ENCODE data around the gene IAH1. TPM values are rescaled to one million over a fixed set of nuclear protein-coding genes. Genes with fewer than 3 reads are reported as not detected.

Gene IAH1
- total and polyA plus RNA-seq, 2 of the 4 experiments (the other 2 are of a cell fraction) = 84.5 to 89.8 TPM

- no TSS peak for BruUV-seq (replicated peaks)
These were observed 44.9 kb downstream of the IAH1 start for GRCh38 chr2:9519250-9519649.

More at GRCh38 chr2:9519250-9519649, 44.9 kb downstream of the IAH1 start:
- H3K4me2 ChIP-seq (ENCODE audit: low read depth, low read length) = no peak overlapping the region
- intact Hi-C loops (cut with micrococcal nuclease) (no loop called here), in situ Hi-C loops (cut with MboI; ENCODE audit: low sequenced_read_pairs) (no loop called here), dilution Hi-C loops (cut with HindIII; ENCODE audit: low sequenced_read_pairs, unreplicated experiment) (no loop called here)
- no peak for TF ChIP-seq BHLHE40 (IDR thresholded peaks at IDR 0.05; ENCODE audit: low read depth, low read length)
- no peak for TF ChIP-seq MXI1 (IDR thresholded peaks at IDR 0.05; ENCODE audit: borderline replicate concordance, low read depth, low read length)
- TF ChIP-seq RFX5 (IDR thresholded peaks at IDR 0.05; ENCODE audit: low read depth, low read length) = no peak
- no peak for TF ChIP-seq CHD1 (IDR thresholded peaks at IDR 0.05; ENCODE audit: low read depth, low read length)
- TF ChIP-seq ELK1 (IDR thresholded peaks at IDR 0.05; ENCODE audit: borderline replicate concordance, low read depth, low read length) = no peak
- no peak for TF ChIP-seq MAFK (IDR thresholded peaks at IDR 0.05; ENCODE audit: low read depth, low read length)
- TF ChIP-seq RCOR1 (IDR thresholded peaks at IDR 0.05; ENCODE audit: insufficient replicate concordance, low read length) = no peak
- no peak for TF ChIP-seq SMC3 (IDR thresholded peaks at IDR 0.05; ENCODE audit: low read depth, low read length)
- TF ChIP-seq MAZ (IDR thresholded peaks at IDR 0.05; ENCODE audit: borderline replicate concordance, low read depth, low read length) = no peak
- no peak for TF ChIP-seq CEBPB (IDR thresholded peaks at IDR 0.05; ENCODE audit: low read depth, low read length)
- no peak overlapping the region for H2AK9ac ChIP-seq (replicated peaks; ENCODE audit: low read depth, low read length, poor library complexity)
- no peak overlapping the region for H2BK120ac ChIP-seq (ENCODE audit: low read depth, low read length)
- H3K14ac ChIP-seq (replicated peaks; ENCODE audit: low read depth, low read length) = no peak overlapping the region
- H3K79me1 ChIP-seq (ENCODE audit: low read depth in 1 of 2, low read length in 2 of 2) = peaks cover 17 to 19% of the 10 kb centered on the region in 2 experiments; a peak in 3 of 4 replicates
- H3K56ac ChIP-seq (ENCODE audit: extremely low read depth, insufficient read depth, low read length) = no peak overlapping the region
- no peak overlapping the region for H2BK20ac ChIP-seq (ENCODE audit: low read depth, low read length)
- peak; percentile 37 for DNase-seq
- no peak overlapping the region for H3K23ac ChIP-seq (ENCODE audit: low read depth, low read length)
- no peak overlapping the region for H2AK5ac ChIP-seq (ENCODE audit: low read depth, low read length)
- CTCF ChIA-PET = no interaction called here
- no peak overlapping the region for H3K4me3 ChIP-seq (ENCODE audit: insufficient read depth, low read depth, low read length)
- WGBS, 2 experiments (ENCODE audit: extremely low coverage in 2 of 2, insufficient read length in 1 of 2) = no CpG with 5 or more reads among the region's 2 CpGs
- no peak overlapping the region for H4K91ac ChIP-seq (ENCODE audit: insufficient read depth, low read depth, low read length)
- no peak overlapping the region for H3K18ac ChIP-seq (ENCODE audit: low read depth, low read length)
- no peak overlapping the region for H3K27ac ChIP-seq (ENCODE audit: insufficient read depth, low read length)
- H3K9ac ChIP-seq (ENCODE audit: low read depth, low read length) = no peak overlapping the region
- peaks cover 3% of the 10 kb centered on the region; the same call in 1 of the 2 replicates for H4K20me1 ChIP-seq (ENCODE audit: insufficient read depth, low read length)
- POLR2A ChIA-PET (ENCODE audit: unreplicated experiment) = no interaction called here
- no peaks in the 10 kb centered on the region for H3K9me3 ChIP-seq (ENCODE audit: control insufficient read depth, insufficient read depth, low read length)
- H4K5ac ChIP-seq (ENCODE audit: low read depth, low read length) = no peak overlapping the region
- no peak overlapping the region for H2BK15ac ChIP-seq (ENCODE audit: low read depth, low read length)
- peaks cover 33% of the 10 kb centered on the region for H3K36me3 ChIP-seq (ENCODE audit: control insufficient read depth, insufficient read depth, low read length)
- peaks cover 7% of the 10 kb centered on the region for H3K9me1 ChIP-seq (ENCODE audit: insufficient read depth, low read length)
- no peak overlapping the region for H3K4ac ChIP-seq (ENCODE audit: low read depth, low read length)
- H2AFZ ChIP-seq (replicated peaks; ENCODE audit: low read length, poor library complexity) = no peak overlapping the region
- no peak overlapping the region for H2BK5ac ChIP-seq (ENCODE audit: low read depth, low read length, poor library complexity, severe bottlenecking)
- no peak overlapping the region for H4K8ac ChIP-seq (ENCODE audit: low read depth in 2 of 2, low read length in 2 of 2)
- H3K4me1 ChIP-seq (ENCODE audit: control insufficient read depth, insufficient read depth, low read length) = peaks cover 2% of the 10 kb centered on the region; the same call in 1 of the 2 replicates
- no peaks in the 10 kb centered on the region for H3K27me3 ChIP-seq (ENCODE audit: control insufficient read depth, insufficient read depth, low read length)
- ATAC-seq (ENCODE audit: low read depth) = peak; percentile 59

Data from IMR-90 (cell line).